KOPT-K1 (cell line): ENCODE measurements around the gene FAM219B.

Source experiments
- H3K27ac ChIP-seq: fragments of 200-600 bp; sonication (generic); 2 replicates; pipeline ENCODE4 v1.5.1; 2016; ENCODE audit warnings: antibody characterized with exemption, mild to moderate bottlenecking, low read depth, low read length; ENCODE audit not compliant: poor library complexity, severe bottlenecking
- H3K36me3 ChIP-seq: fragments of 200-600 bp; sonication (generic); 2 replicates; pipeline ENCODE4 v1.5.1; 2017; ENCODE audit warnings: antibody characterized with exemption, mild to moderate bottlenecking, low read length, moderate library complexity; ENCODE audit not compliant: insufficient read depth
- H3K9me3 ChIP-seq: fragments of 200-600 bp; sonication (generic); 2 replicates; pipeline ENCODE4 v1.5.1; 2017; ENCODE audit warnings: antibody characterized with exemption, low read length, mild to moderate bottlenecking; ENCODE audit not compliant: insufficient read depth, poor library complexity, severe bottlenecking

FAM219B gene

GRCh38 chr15:74870436-74871215 is 36.0 kb downstream of the FAM219B start:
- peaks cover 31% of the 10 kb centered on the region; the same call in 1 of the 2 replicates for H3K36me3 ChIP-seq
- peaks cover 9% of the 10 kb centered on the region for H3K9me3 ChIP-seq
- no peak overlapping the region for H3K27ac ChIP-seq

DNA sequence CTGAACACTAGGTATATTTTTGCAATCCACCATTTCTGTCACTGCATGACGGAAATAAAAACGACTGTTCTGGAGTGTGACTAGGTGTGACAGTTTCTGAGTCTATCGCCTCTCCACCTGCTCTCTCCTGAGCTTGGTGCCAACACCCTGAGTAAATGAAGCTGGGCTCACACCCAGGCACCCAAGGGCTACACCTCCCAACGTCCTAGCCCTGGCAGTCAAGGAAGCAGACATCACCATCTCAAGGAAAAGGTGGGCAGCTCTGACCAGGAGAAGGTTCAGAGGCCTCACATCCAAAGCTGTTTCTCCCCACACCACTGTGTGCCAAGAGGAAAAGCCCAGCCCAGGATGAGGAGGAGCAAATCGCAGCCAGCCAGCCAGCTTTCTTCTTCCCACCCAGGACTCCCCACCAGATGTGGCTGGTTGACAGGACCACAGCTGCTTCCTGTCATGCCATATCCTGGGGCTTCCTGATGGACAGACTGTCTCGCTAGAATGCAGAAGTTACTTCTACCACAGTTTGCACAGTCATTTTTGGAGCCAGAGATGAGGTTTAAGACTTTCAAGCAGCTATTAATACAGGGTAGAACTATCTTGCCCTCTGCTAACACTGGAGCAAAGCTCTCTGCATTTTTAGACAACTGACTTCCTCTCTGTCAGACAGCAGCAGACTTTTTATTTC is 36.8 kb downstream of the FAM219B start:
- Histone ChIP-seq H3K36me3 (peaks cover 31% of the 10 kb centered on the region; the same call in 1 of the 2 replicates), H3K27ac (peak overlapping the region; percentile 5), H3K9me3 (peaks cover 9% of the 10 kb centered on the region)

DNA sequence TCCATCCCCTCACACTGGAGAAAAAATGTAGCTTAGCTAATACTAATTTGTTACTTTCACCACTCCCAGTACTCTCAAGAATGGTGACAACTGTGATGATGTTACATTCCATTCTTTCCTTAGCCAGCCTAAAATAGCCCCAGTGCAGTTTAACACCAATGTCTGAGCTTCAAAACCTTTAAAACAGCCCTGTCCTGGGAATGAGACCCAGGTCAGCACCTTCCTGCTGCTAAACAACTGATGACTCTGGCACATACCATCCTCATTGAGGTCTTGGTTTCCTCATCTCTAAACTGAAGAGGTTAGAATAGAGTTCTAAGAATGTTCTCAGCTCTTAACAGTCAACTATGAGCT is 37.3 kb downstream of the FAM219B start:
- Histone ChIP-seq H3K36me3 (peaks cover 31% of the 10 kb centered on the region; the same call in 1 of the 2 replicates), H3K9me3 (peaks cover 9% of the 10 kb centered on the region), H3K27ac (peak overlapping the region; percentile 5)

DNA sequence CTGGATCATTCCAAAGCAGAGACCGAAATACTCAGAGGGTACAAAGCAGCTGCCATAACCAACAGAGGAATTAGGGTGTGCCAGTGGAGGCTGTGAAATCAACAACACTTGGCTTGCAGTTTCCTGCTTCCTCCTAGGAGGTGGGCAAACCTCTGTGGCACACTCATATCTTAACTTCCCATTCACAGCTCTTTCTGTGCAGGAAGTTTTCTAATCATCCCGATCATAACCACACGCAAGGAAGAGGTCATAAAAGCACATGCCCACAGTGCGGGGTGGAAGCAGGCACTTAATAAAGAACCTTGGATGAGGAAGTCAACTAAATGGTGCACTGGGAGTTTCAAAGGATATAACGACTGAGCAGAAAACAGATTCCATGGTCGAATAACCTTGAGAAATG is 38.6 kb downstream of the FAM219B start:
- Histone ChIP-seq H3K27ac (no peak overlapping the region), H3K36me3 (peaks cover 31% of the 10 kb centered on the region; the same call in 1 of the 2 replicates), H3K9me3 (peaks cover 9% of the 10 kb centered on the region)

- Histone ChIP-seq H3K9me3 (peaks cover 9% of the 10 kb centered on the region), H3K27ac (no peak overlapping the region), H3K36me3 (peaks cover 31% of the 10 kb centered on the region; the same call in 1 of the 2 replicates)
Observed at GRCh38 chr15:74867466-74868038, 39.1 kb downstream of the FAM219B start.

- no peak overlapping the region for H3K27ac ChIP-seq
- H3K9me3 ChIP-seq: peaks cover 9% of the 10 kb centered on the region
- peaks cover 31% of the 10 kb centered on the region; the same call in 1 of the 2 replicates for H3K36me3 ChIP-seq
Observed at GRCh38 chr15:74866090-74866489, 40.6 kb downstream of the FAM219B start.

DNA sequence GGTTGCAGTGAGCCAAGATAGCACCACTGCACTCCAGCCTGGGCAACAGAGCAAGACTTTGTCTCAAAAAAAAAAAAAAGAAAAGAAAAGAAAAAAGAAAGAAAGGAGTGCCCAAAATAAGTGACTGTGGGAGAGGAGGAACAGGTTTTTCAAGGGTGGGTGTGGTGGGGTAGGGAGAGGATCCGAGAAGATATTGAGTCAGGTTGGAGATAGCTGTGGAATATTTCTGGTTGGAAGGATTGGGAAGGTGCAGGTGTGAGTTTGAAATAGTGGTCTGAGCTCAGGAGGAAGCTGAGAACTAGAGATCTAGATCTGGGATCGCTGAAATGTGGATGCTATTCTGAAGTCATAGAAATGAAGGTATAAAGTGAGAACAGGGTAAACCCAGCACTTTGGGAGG is 41.3 kb downstream of the FAM219B start:
- Histone ChIP-seq H3K36me3 (peaks cover 31% of the 10 kb centered on the region; the same call in 1 of the 2 replicates), H3K27ac (no peak overlapping the region), H3K9me3 (peaks cover 9% of the 10 kb centered on the region)

GRCh38 chr15:74864296-74864695 is 42.4 kb downstream of the FAM219B start:
- Histone ChIP-seq H3K9me3 (peaks cover 9% of the 10 kb centered on the region), H3K27ac (no peak overlapping the region), H3K36me3 (peaks cover 24% of the 10 kb centered on the region; the same call in 1 of the 2 replicates)

DNA sequence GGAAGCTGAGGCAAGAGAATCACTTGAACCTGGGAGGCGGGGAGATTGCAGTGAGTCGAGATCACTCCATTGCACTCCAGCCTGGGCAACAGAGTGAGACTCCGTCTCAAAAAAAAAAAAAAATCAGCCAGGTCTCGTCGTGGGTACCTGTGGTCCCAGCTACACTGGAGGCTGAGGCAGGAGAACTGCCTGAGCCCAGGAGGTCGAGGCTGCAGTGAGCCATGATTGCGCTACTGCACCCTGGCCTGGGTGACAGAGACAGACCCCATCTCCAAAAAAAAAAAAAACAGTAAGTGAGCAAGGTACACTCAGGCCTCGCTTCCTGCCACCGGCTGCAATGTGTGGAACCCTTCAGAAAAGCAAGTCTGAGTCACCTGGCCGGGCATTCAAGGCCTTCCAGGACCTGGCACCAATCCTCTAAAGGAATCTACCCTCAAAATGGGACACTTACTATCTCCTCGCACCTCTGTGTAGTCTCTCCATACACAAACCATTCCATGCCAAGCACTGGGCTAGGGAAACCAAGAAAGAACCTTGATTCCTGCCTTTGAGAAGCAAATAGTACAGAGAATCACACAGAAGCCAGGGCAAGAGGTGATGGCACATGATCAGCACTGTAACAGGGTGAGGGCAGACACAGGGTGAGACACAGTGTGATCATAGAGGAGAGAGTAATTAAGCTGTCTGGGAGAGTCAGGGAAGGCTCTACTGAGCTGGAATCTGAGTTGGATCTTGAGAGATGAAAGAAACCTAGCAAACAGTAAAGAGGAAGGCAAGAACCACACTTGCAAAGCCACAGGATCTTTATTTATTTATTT is 43.2 kb downstream of the FAM219B start:
- Histone ChIP-seq H3K27ac (no peak overlapping the region), H3K9me3 (peaks cover 8% of the 10 kb centered on the region)

GRCh38 chr15:74858369-74858740 is 48.3 kb downstream of the FAM219B start:
- peaks cover 24% of the 10 kb centered on the region for H3K36me3 ChIP-seq
- no peak overlapping the region for H3K27ac ChIP-seq
- no peaks in the 10 kb centered on the region for H3K9me3 ChIP-seq

More for the DNA sequence above, 43.2 kb downstream of the FAM219B start:
- H3K36me3 ChIP-seq: peaks cover 15% of the 10 kb centered on the region; the same call in 1 of the 2 replicates

GRCh38 chr15:74857671-74858368 is 48.8 kb downstream of the FAM219B start:
- peaks cover 29% of the 10 kb centered on the region for H3K36me3 ChIP-seq
- no peak overlapping the region for H3K27ac ChIP-seq
- H3K9me3 ChIP-seq: no peaks in the 10 kb centered on the region

GRCh38 chr15:74857082-74857655 is 49.5 kb downstream of the FAM219B start:
- Histone ChIP-seq H3K9me3 (no peaks in the 10 kb centered on the region), H3K36me3 (peaks cover 36% of the 10 kb centered on the region), H3K27ac (no peak overlapping the region)

DNA sequence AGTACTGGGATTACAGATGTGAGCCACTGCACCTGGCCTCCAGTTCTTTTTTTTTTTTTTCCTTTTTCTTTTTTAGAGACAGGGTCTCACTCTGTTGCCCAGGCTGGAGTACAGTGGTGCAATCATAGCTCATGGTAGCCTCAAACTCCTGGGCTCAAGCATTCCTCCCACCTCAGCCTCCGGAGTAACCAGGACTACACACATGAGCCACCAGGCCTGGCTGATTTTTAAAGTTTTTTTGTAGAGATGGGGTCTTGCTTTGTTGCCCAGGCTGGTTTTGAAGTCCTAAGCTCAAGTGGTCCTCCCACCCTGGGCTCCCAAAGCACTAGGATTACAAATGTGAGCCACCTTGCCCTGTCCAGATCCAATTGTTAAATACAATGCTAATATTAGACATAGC is 50.1 kb downstream of the FAM219B start:
- Histone ChIP-seq H3K9me3 (no peaks in the 10 kb centered on the region), H3K27ac (no peak overlapping the region), H3K36me3 (peaks cover 42% of the 10 kb centered on the region)

DNA sequence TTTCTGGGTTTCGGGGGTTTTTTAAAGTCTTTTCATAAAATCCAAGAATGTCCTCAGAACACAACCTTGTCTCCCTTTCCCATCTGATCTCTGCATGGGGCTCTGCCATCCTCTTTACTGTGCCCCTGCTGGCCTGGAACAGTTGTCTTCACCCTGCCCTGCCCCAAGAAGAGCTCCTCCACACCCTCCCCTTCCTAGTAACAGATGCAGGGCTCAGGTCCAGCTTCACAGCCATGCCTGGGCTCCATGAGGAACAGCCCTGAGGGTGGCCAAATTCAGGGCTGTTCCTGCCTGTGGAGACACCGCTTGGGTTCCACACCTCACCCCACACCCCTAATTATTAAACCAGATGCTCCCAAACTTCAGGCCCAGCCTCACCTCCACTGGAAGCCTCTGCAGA is 50.8 kb downstream of the FAM219B start:
- Histone ChIP-seq H3K36me3 (peaks cover 49% of the 10 kb centered on the region), H3K9me3 (no peaks in the 10 kb centered on the region), H3K27ac (no peak overlapping the region)
